Ecto neural progenitor cell (in vitro differentiated cells): ENCODE results near the gene PGBD5.

ENCODE experiments used
- DNase-seq: peaks from one replicate; pipeline ENCODE4 v3.0.0-alpha.2; 2018; ENCODE audit warnings: low spot score

Gene PGBD5

DNA sequence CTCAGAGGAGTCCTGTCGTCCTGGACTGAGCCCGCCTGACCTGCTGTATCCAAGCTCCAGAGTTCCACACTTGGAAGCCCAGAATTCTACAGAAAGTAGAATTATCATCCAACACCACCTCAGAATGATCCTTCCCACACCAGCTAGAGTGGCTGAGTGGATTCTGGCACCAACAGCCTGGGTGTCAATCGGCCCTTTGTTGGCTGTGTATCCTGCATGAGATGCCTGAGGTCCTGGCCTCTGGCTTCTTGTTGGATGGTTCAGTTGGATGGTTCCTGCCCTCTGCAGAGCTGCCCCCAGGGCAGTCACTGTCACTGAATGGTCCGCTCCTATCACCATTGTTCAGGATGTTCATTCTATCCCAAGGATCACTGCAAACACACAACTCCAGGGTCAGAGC lies 49.8 kb downstream of the PGBD5 start:
- no peak for DNase-seq

DNA sequence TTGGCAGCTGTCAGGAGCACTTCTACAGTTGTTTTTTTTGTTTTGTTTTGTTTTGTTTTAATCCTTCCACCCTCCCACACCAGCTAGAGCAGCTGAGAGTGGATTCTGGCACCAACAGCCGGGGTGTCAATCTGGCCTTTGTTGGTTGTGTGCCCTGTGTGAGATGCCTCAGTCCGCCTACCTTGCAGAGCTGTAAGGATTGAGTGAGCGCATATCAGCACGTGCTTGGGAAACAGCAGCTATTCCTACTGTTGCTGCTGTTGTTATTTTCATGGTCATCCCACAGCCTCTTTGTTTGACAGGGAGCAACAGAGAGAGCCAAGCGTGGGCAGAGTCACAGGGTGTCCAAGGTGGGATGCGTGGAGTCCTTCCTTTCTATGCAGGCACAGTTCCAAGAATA lies 50.4 kb downstream of the PGBD5 start:
- no peak for DNase-seq

DNA sequence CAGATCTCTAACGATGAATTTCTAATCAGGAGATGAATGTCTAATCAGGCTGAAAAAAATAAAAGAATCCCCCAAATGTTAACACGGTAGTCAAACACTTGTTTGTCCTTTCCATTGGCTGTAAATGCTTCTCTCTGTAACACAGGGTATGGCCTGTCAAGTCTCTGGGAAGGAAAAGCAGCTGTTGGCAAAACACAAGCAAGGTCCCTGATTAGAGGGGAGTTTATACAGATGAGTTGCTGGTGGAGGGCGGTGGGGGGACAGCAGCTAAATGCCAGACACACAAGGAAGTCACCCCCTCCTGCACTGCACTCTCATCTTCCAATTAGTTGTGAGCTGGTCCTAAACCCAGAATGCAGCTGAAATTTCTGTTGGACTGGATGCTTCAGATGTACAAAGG lies 51.0 kb downstream of the PGBD5 start:
- DNase-seq, result no peak

DNA sequence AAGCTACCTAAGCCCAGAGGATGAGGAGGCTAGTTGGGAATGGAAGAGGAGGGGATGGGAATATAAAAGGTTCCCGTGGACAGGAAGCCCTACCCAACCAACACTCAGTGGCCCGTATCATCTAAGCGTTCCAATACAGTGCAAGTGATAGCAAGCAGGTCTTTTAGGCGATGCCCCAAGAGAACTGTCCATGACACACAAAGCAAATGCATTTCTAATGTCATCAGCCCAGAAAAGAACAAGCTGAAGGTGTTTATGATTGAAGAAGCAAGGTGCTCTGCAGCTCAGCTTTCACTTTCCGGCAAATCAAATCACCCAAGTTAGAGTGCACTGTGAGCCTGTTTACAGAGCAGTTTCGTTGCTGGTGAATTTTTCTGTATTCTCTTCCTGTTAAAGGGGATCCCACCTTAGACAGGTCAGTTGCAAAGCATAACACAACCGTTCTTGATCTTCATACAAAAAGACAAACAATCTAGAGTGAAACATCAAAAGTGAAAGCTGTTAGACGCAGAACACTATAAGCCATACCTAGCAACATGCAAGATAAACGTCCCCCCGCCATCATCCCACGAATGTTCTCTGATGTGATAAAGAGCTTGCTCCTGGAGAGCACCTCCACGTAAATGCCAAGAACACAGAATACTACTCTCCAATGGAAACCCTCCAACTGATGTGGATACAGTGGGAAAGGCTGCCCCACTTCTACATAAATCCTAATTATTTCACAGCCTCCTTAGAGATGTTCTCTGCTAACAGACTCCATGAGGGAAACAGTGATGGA lies 54.0 kb downstream of the PGBD5 start:
- no peak for DNase-seq

DNA sequence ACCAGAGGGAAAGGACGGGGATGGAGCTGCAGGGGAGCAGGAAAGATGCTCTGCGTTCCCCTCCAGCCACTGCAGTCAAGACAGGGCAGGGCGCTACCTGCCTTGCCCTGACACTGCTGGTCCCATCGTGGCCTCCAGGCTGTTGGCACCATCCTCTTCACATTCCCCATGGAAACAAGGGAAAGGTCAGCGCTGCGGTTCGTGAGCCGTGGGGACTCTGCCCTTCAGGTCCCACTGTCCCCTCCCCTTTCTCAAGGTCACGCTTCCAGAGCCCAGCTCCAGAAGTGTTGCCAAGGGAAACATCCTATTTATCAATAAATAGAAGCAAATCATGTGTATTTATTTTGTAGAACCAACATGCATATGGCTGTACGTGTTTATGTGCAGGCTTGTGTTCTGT lies 56.0 kb downstream of the PGBD5 start:
- no peak for DNase-seq

DNA sequence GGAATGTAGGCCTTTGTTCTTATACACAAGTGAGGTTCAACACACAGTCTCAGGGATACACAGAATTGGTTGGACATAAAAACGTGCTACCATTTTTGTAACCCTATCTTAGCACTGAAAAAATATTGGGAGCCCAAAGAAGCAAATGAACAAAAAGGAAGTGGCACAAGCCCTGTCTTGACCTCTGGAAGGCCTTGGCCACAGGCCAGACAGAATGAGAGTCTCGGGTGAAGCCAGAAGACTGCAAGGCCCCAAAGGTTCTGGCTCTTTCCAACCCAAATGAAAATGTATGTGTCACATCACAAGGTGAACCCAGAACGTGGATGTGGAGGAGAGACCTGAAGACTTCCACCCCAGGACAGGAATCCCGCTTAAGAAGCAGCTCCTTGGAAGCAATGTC lies 57.3 kb downstream of the PGBD5 start:
- no peak for DNase-seq

DNA sequence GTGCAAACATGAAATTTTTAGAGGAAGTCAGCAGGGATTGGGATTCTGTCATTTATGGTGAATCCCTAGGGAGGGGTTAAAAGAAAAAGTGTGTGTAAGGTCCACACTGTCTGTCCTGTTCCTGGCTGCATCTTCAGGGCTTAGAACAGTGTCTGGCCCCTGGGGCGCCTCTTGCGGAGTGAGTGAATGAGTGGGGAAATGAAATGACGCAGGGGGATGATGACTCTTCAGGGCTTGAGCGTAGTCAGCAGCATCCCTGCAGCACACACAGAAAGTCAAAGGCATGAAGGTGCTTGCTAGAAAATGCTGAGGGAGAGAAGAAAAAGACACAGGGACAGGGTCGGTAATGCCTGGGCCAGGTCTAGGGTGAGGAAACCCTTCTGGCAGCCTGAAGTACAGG lies 57.8 kb downstream of the PGBD5 start:
- no peak for DNase-seq

DNA sequence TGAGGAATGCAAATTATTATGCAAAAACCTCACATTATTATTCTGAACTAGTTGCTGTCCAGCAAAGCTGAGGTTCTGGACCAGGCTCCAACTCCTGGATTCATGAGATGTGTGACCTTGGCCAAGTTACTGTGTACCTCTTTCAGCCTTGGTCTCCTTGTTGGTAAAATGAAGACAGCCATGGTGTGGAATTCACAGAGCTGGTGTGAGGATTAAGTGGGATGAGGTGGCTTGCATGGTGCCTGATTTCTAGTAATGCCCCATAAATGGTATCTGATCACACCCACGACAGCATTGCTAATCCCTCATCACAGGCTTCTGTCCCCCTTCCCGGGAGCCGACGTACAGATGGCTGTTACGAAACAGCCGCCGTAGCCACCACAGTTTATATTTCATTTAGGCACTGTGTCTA lies 59.6 kb downstream of the PGBD5 start:
- no peak for DNase-seq

DNA sequence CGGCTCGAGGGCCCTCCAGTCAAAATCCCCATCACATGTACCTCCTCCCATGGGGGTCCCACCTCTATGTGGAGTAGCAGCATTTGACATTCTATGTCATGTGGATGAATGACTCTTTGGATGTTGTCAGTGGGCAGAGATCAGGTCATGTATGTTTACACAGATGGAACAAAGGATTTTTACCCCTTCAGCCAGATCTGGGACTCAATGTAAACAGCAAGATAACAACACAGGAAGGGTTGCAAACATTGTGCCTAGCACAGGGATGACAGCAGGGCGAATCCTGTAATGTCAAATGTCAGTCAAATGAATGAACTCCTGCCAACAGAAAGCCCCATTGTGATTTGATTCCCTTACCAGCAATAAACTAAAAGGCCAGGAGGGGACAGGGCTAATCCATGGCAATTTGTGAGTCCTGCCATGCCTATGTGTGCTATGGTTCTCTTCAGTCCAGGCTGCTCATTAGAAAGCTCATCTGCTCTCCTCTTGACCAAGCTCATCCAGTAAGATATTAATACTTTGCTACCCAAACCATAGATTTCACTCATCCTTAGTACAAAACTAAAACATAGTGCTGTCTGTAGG lies 60.3 kb downstream of the PGBD5 start:
- DNase-seq, result no peak

DNA sequence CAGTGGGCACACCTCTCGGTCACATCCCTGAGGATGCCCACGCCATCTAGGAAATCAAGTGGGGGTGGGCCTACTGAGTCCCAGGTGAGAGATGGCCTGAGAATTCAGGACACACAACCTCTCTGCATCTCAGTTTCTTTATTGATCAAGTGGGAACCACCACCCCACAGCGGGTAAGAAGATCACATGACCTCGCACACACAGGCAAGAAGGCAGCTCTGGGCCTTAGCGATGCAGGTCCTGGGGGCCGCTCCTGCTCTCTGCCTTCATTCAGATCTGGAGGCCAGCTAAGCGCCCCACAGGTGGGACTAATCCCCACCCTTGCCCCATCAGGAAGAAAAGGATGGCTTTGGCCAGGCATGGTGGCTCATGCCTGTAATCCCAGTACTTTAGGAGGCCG lies 63.2 kb downstream of the PGBD5 start:
- no peak for DNase-seq

DNA sequence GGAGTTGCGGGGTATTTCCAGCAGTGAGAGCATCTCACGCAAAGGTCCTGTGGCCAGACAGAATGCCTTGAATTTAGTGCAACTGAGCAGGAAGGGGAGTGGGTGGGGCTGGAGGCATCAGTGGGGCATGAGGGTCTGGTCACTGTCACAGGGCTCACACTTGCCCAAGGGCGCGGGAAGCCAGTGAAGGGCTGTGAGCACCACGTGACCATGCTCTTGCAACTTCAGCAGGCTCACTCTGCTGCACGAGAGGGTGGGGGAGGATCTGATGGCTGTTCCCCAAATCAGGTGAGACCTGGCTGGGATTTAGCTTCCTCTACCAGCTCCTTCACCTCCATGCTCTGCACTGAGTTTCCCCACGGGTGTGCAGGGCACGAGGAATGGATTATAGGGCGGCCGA lies 64.2 kb downstream of the PGBD5 start:
- no peak for DNase-seq

DNA sequence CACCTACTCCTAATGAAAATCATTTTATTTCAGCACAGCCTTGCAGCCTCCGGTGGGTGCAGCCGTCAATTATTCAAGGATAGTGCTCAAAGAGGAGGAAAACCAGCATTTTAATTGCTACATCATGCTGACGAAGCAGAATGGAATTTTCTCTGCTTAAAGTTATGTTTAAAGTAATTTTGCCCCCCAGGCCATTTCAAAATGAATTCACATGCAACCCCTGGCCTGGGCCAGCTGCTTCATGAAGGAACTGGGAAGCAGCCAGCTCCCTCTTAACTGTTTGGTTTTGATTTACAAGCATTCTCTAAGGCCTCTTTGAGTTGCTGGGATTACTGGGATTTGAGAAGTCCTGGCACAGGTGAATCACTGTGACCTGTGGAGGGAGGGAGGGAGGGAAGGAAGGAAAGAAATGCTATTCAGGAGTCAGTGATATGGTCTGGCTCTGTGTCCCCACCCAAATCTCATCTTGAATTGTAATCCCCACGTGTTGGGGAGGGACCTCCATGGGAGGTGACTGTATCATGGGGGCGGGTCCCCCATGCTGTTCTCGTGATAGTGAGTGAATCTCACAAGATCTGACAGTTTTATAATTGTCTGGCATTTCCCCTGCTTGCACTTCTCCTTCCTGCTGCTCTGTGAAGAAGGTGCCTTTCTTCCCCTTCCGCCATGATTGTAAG lies 66.0 kb downstream of the PGBD5 start:
- no peak for DNase-seq

DNA sequence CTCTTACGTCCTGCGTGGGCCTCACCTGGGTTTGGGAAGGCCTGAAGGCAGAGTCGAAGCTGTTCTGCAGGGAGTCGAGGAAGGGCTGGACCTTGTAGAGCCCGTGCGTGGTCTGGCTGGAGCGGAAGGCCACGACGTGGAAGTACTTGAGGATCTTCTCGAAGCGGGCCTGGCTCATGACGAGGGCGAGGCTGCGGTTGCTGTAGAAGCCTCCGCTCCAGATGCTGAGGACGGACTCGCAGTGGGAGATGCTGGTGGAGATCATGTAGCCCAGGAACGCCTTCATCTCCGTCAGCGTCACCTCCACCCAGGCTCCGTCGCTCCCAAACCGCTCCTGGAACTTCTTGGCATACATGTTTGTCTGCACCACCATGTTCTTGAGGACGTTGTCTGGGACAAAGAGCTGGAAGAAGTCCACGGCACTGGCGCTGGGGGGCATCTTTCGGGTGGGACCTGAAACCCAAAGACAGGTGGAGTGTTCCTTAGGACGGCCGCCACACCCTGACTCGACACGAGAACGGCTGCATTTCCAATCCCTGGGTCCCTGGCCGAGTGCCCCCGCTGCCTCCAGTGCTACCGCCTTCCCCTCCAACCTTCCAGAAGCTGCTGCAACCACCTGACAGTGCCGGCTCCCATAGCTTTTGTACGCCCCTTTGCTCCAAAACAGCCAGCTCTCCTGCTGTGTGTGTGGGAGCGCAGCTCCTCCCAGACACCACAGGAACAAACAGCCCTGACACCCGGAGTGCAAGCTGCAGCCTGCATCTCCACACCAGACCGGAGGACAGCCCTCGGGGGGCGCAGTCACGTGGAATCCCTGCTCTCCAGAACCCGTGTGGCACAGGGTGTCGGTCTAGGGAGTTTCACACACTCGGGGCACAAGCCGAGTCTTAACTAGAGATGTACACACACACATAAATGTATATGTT lies 69.0 kb downstream of the PGBD5 start:
- no peak for DNase-seq

DNA sequence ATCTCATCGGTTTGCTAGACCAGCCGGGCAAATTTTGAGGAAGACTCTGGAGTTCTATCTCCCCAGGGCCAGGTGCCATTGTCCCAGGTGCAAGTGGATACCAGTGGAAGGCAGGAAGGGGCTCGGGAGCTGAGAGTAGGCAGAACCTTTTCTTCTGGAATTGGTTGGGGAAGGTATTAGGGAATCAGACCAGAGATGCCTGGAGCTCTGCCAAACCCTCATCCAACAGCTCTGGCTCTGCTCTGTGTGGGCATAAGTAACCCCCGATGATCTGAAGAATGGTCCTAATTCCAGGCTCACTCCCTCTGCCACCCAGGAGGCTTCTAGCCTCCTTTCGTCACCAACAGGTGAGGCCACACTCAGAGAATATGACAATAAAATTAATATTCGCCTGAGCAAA lies 69.9 kb downstream of the PGBD5 start:
- DNase-seq, result no peak

DNA sequence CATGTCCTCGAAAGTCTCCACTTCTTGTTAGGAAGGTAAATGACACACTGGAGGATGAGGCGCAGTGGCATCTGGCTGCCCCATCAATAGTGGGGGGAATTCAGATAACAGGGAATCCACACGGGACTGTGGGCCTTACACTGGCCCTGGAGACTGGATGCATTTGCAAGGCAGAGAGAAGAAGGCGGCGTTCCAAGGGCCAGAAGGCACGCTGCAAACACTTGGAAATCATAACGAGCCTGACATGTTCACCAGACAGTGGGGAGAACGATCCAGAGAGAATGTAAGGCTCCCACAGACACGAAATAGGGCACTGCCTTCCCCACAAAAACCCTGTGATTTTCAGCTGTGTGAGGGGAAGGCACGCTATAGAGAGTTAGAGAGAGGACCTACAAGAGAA lies 70.5 kb downstream of the PGBD5 start:
- no peak for DNase-seq

DNA sequence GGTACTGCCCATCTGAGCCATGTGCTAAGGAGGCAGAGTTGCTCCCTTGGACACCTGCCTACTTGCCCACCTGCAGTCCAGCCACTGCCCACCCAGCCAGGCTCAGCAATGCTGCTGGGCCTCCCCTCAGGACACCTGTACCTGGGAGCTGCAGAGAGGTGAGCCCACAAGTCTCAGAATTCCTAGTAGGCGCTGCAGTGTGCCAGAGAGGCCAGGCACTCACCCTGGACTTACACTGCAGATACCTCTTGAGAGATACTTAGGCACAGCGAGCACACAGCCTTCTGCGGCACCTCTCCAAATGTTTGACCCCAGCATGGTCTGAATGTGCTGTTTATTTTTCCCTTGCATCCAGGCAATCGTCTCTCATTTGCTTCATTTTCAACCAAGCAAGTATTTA lies 71.0 kb downstream of the PGBD5 start:
- DNase-seq, result no peak

DNA sequence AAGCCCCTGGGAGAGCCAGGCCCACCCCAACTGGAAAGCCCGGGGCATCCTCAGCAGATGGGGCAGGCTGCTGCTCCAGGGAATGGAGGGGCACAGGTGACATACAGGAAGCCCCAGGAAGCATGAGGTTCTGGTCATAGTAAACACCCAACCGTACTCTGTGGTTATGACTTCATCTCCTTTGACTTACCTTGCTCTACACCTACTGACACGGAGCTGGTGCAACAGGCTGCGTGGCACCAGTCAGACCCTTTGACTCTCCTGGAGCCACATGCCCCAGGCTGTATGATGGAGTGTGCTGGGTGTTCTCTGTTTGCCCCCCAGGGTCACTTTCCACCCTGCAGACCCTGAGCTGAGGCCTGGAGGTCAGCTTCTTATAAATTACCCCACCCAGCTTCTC lies 72.1 kb downstream of the PGBD5 start:
- no peak for DNase-seq

DNA sequence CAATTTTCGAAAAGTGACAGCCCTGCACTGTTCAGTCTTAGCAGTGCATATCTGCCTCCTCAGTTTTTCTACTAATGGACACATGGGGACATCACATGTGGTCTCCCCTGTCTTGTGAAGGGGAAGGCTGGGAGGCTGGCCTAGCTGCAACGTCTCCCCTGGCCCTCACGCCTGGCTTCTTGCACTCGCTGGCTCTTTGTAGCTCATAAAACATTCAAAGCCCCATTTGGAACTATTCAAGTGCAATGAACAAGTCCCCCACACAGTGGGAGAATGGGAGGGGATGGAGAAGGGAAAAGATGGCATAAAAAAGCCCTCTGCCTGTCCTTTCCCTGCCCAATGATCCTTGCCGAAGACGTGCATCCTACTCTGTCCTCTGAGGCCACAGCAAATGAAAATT lies 73.6 kb downstream of the PGBD5 start:
- DNase-seq, result no peak

DNA sequence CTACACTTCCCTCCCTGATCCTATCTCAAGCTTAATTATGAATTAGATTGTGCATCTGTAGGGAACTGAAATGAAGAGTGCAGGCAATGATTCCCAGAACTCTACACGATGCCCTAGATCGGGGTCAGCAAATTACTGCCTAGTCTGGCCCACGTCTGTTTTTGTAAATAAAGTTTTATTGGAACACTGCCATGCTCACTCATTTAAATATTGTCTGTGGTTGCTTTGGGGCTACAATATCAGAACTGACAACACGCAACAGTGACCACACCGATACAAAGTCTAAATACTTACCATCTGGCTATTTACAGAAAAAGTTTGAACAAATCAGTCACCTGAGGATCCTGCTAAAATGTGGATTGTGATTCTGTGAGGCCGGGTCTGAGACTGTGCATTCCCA lies 74.1 kb downstream of the PGBD5 start:
- no peak for DNase-seq

DNA sequence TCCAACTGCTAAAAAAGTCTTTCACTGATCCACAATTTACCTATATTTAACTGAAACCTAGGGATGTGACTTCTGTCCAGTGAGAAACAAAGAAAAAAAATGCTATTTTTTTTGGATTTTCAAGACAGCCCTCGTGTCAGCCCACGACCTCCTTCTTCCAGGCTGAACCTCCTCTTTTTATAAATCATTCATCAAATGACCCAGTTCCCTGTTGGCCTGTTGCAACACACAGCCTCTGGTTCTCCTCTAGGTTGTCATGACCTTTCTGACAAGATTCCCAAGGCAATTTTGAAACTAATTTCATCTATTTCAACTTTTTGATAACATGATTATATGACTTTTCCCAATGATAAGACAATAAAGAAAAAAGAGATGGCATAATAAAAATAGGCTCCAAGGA lies 74.6 kb downstream of the PGBD5 start:
- DNase-seq, result no peak

DNA sequence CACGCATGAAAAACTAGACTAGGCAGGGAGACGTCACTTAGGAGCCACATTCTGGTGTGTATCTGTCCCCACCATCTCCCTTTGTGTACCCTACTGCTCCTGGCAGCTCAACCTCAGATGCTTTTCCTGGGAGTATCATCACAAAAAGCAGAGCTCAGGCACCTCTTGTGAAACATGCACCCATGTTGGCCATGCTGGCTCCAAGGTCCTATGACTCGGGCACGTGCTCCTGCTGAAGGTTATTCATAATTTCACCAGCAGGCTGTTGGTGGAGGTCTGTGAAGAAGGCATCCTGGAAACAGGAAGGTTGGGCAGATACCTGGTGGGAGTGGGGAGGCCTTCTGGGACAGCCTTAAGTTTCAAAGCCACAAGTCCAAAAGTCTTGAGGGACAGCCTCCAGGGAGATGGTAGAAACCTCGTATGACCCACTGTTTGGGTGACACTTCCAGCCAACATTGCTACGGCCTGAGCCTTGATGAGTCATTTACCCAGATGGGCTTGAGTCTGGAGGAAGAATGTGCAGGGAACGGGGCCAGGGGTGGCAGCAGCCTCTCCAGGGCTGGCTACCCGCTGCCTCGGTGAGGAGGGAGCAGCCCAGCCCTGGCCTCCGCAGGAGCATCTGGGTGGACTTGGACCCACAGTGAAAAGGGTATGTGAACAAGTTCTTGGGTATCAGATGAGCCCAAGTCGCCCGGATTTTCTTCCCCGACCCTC lies 75.8 kb downstream of the PGBD5 start:
- no peak for DNase-seq

DNA sequence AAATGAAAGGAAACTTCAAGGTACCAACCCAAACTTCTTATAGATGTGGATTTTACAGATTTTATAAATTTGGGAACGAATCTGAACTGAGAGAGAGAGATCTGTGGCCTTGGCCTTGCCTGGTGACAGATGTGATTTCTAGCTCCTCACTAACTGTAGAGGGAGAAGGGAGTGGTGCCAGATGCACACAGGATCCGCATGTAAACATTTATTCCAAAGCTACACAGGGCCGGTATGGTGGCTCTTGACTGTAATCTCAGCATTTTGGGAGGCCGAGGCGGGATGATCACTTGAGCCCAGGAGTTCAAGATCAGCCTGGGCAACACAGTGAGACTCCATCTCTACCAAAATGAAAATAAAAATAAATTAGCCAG lies 77.1 kb downstream of the PGBD5 start:
- no peak for DNase-seq
